ENCODE measurements around the gene DCAF4L1.

DNA sequence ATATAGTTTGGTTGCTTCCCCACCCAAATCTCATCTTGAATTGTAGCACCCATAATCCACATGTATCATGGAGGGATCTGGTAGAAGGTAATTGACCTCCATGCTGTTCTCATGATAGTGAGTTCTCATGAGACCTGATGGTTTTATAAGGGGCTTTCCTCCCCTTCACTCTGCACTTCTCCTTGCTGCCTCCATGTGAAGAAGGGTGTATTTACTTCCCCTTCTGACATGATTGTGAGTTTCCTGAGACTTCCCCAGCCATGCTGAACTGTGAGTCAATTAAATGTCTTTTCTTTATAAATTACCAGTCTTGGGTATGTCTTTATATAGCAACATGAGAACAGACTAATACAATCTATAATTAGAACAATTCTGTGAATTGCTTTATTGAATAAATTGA is 11.9 kb upstream of the DCAF4L1 start:
- no peak for TF ChIP-seq POLR2AphosphoS5 (IDR thresholded peaks at IDR 0.05)
- TF ChIP-seq, protein P1, sequence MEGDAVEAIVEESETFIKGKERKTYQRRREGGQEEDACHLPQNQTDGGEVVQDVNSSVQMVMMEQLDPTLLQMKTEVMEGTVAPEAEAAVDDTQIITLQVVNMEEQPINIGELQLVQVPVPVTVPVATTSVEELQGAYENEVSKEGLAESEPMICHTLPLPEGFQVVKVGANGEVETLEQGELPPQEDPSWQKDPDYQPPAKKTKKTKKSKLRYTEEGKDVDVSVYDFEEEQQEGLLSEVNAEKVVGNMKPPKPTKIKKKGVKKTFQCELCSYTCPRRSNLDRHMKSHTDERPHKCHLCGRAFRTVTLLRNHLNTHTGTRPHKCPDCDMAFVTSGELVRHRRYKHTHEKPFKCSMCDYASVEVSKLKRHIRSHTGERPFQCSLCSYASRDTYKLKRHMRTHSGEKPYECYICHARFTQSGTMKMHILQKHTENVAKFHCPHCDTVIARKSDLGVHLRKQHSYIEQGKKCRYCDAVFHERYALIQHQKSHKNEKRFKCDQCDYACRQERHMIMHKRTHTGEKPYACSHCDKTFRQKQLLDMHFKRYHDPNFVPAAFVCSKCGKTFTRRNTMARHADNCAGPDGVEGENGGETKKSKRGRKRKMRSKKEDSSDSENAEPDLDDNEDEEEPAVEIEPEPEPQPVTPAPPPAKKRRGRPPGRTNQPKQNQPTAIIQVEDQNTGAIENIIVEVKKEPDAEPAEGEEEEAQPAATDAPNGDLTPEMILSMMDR (IDR thresholded peaks at IDR 0.05): no peak
- TF ChIP-seq POLR2A (IDR thresholded peaks at IDR 0.05): no peak
- TF ChIP-seq EP300 (IDR thresholded peaks at IDR 0.05): no peak
